Lung (tissue), 12 donors: ENCODE measurements around the gene GNAZ. TPM values are rescaled to one million over a fixed set of nuclear protein-coding genes. Genes with fewer than 3 reads are reported as not detected.
A peak's percentile ranks its signal among the peaks of the same experiment; 100 is the strongest.

Experiments
- ATAC-seq: fragments of 200-7000 bp; cut with Tn5 transposase; one replicate; pipeline ENCODE4 v1.9.1; 2020; ENCODE audit warnings: moderate number of reproducible peaks; ENCODE audit not compliant: insufficient read depth, low FRiP score
- DNase-seq, 3 donors: peaks; one replicate each; pipeline ENCODE4 v3.0.0-alpha.2; 2013 to 2017
- H3K27ac ChIP-seq, 2 donors: one replicate each; pipeline ENCODE4 v1.5.1; 2013; ENCODE audit warnings: mild to moderate bottlenecking in 2 of 2, moderate library complexity in 2 of 2, control low read depth in 1 of 2, inconsistent platforms in 1 of 2, low read depth in 1 of 2, low read length in 1 of 2
- H3K27me3 ChIP-seq, 3 donors: one replicate each; pipeline ENCODE4 v1.5.1; 2013; ENCODE audit warnings: low read length in 2 of 3; ENCODE audit not compliant: control insufficient read depth in 3 of 3, insufficient read depth in 3 of 3
- H3K36me3 ChIP-seq, 4 donors: one replicate each; pipeline ENCODE4 v1.5.1; 2013; ENCODE audit warnings: low read length in 4 of 4, mild to moderate bottlenecking in 1 of 4, moderate library complexity in 1 of 4; ENCODE audit not compliant: control insufficient read depth in 4 of 4, insufficient read depth in 4 of 4
- H3K4me1 ChIP-seq, 5 donors: one replicate each; pipeline ENCODE4 v1.5.1; 2013; ENCODE audit warnings: low read length in 5 of 5, mild to moderate bottlenecking in 2 of 5, moderate library complexity in 1 of 5; ENCODE audit not compliant: control insufficient read depth in 5 of 5, insufficient read depth in 5 of 5
- H3K4me3 ChIP-seq: one replicate; pipeline ENCODE4 v1.5.1; 2013; ENCODE audit warnings: mild to moderate bottlenecking, control low read depth, moderate library complexity
- H3K9ac ChIP-seq, 2 donors: one replicate each; pipeline ENCODE4 v1.5.1; 2013; ENCODE audit warnings: low read length in 2 of 2, control low read depth in 1 of 2; ENCODE audit not compliant: insufficient read depth in 1 of 2
- H3K9me3 ChIP-seq, 4 donors: one replicate each; pipeline ENCODE4 v1.5.1; 2013; ENCODE audit warnings: low read length in 3 of 4, mild to moderate bottlenecking in 1 of 4, moderate library complexity in 1 of 4; ENCODE audit not compliant: control insufficient read depth in 4 of 4, insufficient read depth in 3 of 4
- WGBS, 2 donors: extraction: QIAGEN DNeasy Blood & Tissue Kit; methylation state at CpG; one replicate each; pipeline ENCODE4 v1.1.7; 2013; 5-methylcytosine and 5-hydroxymethylcytosine counted together
- polyA plus RNA-seq, 2 donors: library from polyadenylated mRNA; stranded (reverse); fragments of 200-250 nt; gene quantifications; one replicate each; pipeline ENCODE4 v1.2.1, GENCODE V29; 2013
- total RNA-seq, 2 donors: library from RNA; depleted of rRNA in 1 of 2; stranded (reverse); fragments of >200 nt in 1 of 2; gene quantifications; one replicate each; pipeline ENCODE4 v1.2.1, GENCODE V29; 2014 to 2021
- TF ChIP-seq, protein P1 (sequence below): IDR thresholded peaks from 2 replicates; pipeline ENCODE4 v1.5.1; 2012; ENCODE audit warnings: mild to moderate bottlenecking; ENCODE audit errors: control extremely low read depth, extremely low read depth
- donor health status: control.
- donor health status: control.
- donor health status: Bipolar disorder and iron deficiency.
- donor health status: healthy.
- donor health status: DM: yes; HTN: yes; CAD: no.

The GNAZ gene
- total and polyA plus RNA-seq, 4 donors: 0.77 to 5.0 (median 2.3) TPM

GRCh38 chr22:23065069-23065451 lies 5.3 kb upstream of the GNAZ start:
- Histone ChIP-seq H3K4me3 (no peak overlapping the region), H3K4me1 (peaks cover 0 to 8% (median 0%) of the 10 kb centered on the region in 5 donors), H3K9me3 (no peaks in the 10 kb centered on the region), H3K9ac (no peak overlapping the region), H3K27me3 (no peaks in the 10 kb centered on the region), H3K27ac (no peak overlapping the region), H3K36me3 (no peaks in the 10 kb centered on the region)
- TF ChIP-seq, protein P1, sequence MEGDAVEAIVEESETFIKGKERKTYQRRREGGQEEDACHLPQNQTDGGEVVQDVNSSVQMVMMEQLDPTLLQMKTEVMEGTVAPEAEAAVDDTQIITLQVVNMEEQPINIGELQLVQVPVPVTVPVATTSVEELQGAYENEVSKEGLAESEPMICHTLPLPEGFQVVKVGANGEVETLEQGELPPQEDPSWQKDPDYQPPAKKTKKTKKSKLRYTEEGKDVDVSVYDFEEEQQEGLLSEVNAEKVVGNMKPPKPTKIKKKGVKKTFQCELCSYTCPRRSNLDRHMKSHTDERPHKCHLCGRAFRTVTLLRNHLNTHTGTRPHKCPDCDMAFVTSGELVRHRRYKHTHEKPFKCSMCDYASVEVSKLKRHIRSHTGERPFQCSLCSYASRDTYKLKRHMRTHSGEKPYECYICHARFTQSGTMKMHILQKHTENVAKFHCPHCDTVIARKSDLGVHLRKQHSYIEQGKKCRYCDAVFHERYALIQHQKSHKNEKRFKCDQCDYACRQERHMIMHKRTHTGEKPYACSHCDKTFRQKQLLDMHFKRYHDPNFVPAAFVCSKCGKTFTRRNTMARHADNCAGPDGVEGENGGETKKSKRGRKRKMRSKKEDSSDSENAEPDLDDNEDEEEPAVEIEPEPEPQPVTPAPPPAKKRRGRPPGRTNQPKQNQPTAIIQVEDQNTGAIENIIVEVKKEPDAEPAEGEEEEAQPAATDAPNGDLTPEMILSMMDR: no peak
- DNase-seq (no peak), ATAC-seq (no peak)
- 90 to 95% methylated on average over 3 of the region's 3 CpGs for WGBS, 2 donors

DNA sequence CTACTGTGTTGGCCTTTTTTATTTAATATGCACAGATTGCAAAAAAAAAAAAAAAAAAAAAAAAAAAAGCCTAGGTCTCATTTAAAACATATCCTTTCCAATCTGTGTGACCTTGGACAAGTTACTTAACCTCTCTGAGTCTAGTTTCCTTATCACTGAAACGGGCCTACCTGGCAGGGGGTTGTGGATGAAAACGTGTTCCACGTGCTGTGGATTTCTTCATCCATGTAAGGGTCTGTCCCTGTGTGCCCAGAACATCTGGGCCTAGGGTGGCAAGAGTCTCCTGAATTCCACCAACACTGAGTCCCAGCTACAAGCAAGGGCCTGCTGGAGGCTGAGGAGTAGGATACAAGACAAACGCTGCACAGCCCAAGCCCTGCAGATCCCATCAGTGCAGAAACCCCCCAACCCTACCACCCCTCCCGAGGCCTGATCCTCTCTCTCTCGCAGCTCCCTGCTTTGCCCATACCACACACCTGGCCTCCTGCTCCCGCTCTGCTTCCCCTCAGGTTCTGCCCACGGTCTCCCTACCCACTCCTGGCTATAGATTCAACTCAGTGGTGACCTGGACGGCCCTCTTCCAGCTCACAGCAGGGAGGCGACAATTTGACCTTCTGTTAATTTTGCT lies 4.7 kb upstream of the GNAZ start:
- Histone ChIP-seq H3K27ac (no peak overlapping the region), H3K4me3 (no peak overlapping the region), H3K9ac (no peak overlapping the region), H3K9me3 (no peaks in the 10 kb centered on the region), H3K36me3 (no peaks in the 10 kb centered on the region), H3K4me1 (peaks cover 0 to 9% (median 0%) of the 10 kb centered on the region in 5 donors), H3K27me3 (no peaks in the 10 kb centered on the region)
- 83 to 84% methylated on average over 10 of the region's 10 CpGs for WGBS, 2 donors
- ATAC-seq (no peak), DNase-seq (peak in 1 of 3 donors; percentile 2)
- TF ChIP-seq, protein P1: no peak

DNA sequence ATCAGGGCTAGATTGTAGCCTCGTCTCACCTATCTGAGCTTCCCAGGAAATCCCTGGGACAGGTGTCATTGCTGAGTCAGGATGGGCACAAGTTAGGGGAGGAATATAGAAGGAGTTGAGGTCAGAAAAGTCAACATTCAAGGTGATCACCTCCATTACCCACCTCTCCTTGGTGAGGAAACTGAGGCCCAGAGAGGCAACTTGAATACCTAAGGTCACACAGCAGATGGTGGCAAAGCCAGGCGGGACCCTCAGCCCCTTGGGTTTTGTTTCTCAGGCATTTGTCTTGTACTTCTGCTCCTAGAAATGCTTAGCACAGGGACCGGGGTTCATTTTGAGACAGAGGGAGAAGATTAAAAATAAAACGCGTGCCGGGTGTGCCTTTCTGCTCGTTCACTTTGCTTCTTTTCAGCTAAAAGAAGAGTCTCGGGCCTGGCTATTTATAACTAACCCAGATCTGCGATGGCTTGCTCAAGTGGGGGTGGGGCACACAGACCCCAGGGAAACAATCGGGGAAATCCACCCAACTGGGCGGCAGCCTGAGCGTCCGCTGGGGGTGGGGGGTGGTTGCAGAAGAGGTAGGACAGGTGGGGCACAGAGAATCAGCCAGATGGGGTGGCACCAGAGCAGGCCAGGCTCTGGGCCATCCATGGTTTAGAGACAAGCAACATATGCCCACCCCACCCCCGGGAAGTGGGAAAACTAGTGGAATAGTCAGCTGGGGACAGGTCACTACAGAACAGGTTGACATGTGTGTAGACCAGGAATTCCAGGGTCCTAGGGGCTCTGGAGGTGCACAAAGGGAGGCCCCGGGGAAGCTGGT lies 3.9 kb upstream of the GNAZ start:
- Histone ChIP-seq H3K27ac (no peak overlapping the region), H3K4me1 (peaks cover 0 to 13% (median 0%) of the 10 kb centered on the region in 5 donors), H3K4me3 (no peak overlapping the region), H3K9ac (no peak overlapping the region), H3K27me3 (peaks cover 0 to 3% (median 0%) of the 10 kb centered on the region in 3 donors), H3K9me3 (no peaks in the 10 kb centered on the region), H3K36me3 (no peaks in the 10 kb centered on the region)
- WGBS, 2 donors: 86 to 94% methylated on average over 15 of the region's 15 CpGs
- TF ChIP-seq, protein P1: no peak
- DNase-seq (peak in 1 of 3 donors; percentile 8), ATAC-seq (no peak)
